ENCODE data around the gene PRDM13.
"Not testable (repeated sequence)": the region's sequence is repeated elsewhere in the genome, so short reads cannot be mapped to it uniquely, and the experiment has no call there.

PRDM13 gene

DNA sequence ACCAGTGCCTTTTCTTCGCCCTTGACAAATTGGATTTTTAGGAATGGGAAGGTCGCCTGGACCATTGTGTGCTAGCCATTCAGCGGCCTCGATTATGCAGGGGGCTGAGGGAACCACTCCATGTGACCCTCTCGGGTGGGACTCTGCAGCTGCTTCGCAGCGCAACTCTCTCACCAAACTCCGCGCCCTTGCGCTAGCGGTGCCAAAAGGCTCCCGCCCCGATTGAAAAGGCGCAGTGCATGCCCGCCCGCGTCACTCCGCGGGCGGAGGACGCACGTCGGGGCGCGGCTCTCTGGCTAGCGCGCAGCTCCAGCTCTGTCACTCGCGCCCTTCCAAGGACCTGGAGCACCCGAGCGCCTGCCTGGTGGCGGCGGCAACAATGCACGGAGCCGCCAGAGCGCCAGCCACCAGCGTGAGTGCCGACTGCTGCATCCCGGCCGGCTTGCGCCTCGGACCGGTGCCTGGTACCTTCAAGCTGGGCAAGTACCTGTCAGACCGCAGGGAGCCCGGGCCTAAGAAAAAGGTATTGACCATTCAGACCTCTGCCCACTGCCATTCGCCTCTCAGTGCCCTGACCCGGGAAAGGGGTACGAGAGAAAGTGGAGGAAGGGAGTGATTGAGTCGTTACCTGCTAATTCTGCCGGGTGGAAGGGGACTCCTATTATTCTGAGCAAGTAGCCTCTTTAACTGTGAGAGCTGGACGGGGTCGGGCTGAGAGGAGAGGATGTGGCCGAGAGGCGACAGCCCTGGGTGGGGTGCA is at the start of gene PRDM13:
Gene PRDM13, plus strand, starts transcription at position 178 of the 760 bp plus-strand sequence. Its CDS starts 202 bp downstream, at position 380.
- no peak for DNase-seq (ENCODE audit: extremely low read depth in 1 of 2, low read depth in 1 of 2)

DNA sequence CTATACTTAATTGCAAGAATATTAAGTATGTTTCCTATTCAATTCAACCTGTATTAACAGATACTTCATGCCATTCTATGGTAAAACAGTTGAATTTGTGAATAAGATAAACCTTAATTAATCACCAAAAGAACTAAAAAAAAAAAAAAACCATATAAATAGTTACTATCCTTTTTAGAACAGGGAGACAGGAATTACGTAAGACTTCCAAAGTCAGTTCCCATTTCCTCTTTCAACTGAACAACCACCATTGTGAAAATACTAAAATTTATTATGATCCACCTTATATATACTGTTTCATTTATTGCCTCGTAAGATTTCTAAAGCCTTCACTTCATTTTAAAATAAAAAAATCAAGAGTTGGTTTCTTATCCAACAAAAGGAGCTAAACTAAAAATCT is 47.6 kb upstream of the PRDM13 start:
- no peak for DNase-seq (ENCODE audit: extremely low read depth in 1 of 2, low read depth in 1 of 2)

DNA sequence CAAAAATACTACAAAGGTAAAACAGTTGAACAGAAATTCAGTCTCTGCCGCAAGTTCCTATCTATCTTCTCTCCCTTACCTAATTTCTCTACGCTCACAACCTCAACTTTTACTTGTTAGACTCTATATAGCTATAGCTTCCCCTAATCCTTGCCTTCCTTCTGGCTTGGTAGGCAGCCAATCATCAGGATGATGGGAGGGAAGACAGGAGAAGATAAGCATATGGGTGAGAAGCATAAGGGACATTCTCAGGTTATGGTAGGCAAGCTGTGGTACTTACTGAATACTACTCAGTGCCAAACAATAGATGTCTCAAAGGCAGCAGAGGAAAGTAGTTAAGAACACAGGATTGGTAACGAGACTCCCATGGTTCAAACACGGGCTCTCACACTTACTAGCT is 46.0 kb upstream of the PRDM13 start:
- DNase-seq (ENCODE audit: extremely low read depth in 1 of 2, low read depth in 1 of 2): no peak

DNA sequence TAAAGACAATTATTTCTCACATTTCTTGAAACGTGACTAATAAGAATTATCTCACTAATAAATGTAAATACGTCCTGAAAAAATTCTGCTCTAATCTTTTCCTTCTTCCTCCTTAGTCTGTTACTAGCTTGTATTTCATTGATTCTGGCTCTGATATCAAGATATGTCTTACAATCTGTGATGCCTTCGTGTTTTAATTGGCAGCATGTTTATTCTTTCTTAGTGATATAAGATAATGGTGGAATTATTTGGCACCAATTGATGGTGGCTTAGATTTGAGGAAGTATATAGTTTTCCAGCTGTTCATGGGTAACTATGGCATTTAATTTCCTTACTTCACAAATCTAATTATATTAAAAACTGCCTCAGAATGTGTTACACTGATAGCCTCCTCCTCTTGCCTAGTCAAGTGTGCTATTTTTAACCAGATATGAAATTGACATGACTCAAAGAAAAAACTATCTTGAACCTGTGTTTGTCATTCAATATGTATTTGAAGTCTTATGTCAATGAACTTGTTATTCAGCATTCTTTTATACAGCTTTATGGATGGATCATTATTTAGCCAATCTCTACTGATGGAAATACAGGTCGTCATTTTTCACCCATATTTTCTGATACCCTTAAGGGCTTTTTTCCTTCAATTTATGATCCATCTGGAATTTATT is 43.4 kb upstream of the PRDM13 start:
- no peak for DNase-seq (ENCODE audit: extremely low read depth in 1 of 2, low read depth in 1 of 2)

GRCh38 chr6:99568103-99568933 is 38.3 kb upstream of the PRDM13 start, which contains the start of gene CCNC:
Gene CCNC, minus strand, starts transcription at chr6:99568660. Its CDS starts 133 bp downstream, at chr6:99568527.
- peak; percentile 81 to 92 for DNase-seq (ENCODE audit: extremely low read depth in 1 of 2, low read depth in 1 of 2)

DNA sequence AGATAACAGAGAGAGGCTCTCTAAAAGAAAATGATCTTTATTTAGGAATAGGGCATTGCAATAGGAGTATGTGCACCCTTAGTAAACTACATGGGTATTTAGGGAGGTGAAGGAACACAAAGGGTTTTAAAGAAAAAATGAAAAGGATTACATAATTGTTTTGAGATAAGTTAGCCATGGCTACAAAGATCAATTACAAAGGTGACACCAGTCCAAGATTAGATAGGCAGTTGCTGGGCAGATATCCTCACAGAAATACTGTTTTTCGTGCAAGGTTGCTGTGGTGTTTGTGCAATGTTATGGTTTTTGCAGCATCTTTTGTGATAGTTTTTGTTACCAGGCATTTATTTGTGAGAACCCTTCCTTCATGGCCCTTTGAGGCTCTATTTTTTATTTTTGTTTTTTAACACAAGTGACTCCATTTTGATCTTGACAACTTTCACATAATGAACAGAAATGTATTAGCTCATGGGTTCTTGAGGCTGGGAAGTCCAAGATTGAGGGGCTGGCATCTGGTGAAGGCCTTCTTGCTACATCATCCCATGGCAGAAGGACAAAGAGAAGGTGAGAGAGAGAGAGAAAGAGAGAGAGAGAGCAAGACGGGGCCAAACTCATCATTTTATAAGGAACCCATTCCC is 32.5 kb upstream of the PRDM13 start:
- no peak for DNase-seq (ENCODE audit: extremely low read depth in 1 of 2, low read depth in 1 of 2)

- no peak for DNase-seq (ENCODE audit: extremely low read depth in 1 of 2, low read depth in 1 of 2)
Observed at GRCh38 chr6:99575544-99576227, 30.9 kb upstream of the PRDM13 start.

- DNase-seq (ENCODE audit: extremely low read depth in 1 of 2, low read depth in 1 of 2): no peak
Observed at GRCh38 chr6:99579781-99580180, 26.9 kb upstream of the PRDM13 start.

DNA sequence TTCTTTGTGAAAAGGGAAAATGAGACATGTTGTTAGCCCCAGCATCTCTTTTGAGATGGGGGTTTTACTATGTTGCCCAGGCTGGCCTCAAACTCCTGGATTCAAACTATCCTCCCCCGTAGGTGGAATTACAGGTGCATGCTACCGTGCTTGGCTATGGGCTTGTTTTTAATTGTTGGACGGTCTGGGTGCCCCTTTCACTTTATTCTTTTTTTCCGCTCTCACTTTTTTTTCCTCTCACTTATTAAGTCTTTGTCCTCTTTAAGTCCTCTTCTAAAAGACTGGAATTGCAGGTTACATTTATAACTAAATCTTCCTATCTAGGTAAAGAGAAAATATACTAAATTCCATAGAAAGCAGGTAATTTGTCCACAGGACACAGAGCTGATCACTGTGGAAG is 18.8 kb upstream of the PRDM13 start:
- no peak for DNase-seq (ENCODE audit: extremely low read depth in 1 of 2, low read depth in 1 of 2)

DNA sequence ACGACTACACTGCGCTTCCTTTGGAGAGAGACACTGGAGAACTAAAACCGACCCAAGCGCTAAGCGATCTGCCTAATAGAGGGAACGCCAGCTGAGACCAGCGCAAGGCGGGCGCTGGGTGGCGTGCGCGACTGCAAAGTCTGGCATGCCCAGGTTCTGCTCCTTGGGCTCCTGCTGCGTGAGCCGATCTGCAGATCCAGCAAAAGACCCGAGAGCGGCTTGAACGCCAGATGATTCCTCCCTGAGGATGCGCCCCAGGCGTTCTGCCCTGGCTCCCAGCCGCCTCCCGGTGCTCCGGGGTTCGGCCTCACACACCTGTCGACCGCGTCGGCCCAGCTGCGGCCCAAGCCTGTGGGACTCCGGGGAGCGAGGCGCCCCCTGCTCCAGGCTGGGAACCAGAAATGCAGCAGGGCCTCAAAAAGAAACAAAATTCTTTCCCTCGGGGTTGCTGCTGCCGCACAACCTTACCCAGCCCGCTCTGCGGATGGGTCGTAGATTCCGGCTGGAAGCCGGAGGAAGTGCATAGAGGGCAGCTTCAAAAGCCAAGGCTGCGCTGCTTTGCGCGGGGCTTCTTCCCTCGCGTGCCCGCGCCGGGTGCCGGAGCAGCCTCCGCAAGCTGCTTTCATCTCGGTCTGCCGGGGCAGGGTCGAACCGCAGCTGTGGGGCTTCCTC is 17.9 kb upstream of the PRDM13 start:
- peak in 1 of 2 donors; percentile 52 for DNase-seq (ENCODE audit: extremely low read depth in 1 of 2, low read depth in 1 of 2)

- no peak for DNase-seq (ENCODE audit: extremely low read depth in 1 of 2, low read depth in 1 of 2)
Observed at GRCh38 chr6:99589290-99589672, 17.4 kb upstream of the PRDM13 start.

- DNase-seq (ENCODE audit: extremely low read depth in 1 of 2, low read depth in 1 of 2): no peak
Observed at GRCh38 chr6:99589907-99590493, 16.6 kb upstream of the PRDM13 start.

DNA sequence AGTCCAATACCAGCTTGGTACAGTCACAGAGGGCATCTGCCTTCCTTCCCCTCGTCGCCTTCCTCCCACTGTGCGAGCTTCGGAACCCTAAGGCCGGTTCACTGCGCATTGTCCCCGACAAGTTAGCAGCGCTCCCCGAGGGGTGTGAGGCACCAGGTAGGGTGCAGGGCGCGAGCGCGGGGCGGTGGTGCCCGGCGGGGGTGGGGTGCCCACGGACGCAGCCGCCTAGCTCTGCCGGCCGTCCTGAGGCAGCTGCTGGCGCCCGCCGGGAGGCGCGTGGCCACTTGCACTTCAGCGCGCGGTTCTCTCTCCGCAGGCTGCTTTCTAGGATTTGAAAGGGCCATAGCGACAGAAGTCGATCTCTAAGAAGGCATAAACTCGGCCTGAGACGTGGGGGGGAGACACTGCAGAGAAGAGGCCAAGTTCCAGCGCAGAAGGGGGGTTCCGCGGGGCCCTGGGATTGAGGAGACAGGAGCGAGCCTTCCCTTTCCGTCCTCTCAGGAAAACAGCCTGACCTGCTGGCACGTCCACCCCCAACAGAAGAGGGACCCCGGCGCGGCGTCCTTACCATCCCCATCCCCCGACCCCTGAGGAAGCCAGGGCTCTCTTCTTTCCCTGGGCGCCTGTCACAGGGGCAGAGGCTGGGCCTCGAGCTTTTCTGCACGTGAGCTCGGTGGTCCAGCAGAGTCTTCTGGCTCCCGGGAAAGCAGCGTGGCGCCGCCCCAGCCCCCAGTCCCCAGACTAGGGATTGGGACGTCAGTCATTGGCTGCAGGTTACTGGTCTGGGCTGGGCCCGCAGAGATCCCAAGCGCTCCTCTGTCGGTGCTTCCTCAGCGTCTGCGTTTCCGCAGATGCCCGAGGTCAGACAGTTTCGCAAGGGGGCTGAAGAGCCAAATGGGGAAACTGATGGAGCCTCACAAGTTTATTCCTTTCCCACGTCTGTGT is 15.6 kb upstream of the PRDM13 start:
- no peak for DNase-seq (ENCODE audit: extremely low read depth in 1 of 2, low read depth in 1 of 2)

DNA sequence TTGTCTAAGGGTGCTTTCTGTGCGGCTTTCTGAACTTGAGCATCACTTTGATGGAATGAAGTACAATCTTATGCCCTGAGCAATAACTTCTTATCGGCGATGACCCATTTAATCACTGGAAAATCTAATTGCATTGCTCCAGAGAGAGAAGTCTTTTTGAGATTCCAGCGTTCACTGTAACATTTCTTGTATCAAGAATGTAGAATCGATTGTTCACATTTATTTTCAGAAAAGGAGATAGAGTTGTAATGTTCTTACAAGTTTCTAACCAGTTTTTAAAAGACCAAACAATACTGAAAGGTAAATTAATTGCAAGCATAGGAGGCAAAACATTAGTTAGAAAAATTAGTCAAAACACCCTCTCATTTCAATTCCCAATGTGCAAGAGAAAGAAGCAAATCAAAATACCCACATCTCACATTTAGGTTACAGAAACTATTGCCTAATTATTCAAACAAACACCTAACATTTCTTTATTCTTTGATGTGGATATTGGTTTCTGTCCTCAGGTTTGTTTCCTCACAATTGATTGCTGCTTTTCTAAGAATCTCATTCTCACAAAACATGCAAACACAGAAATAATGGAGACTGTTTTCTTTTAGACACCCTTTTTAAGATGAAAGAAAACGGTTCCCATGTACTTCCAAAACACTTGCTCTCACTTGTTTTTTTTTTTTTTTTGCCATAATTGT is 14.8 kb upstream of the PRDM13 start:
- DNase-seq (ENCODE audit: extremely low read depth in 1 of 2, low read depth in 1 of 2): no peak

- DNase-seq (ENCODE audit: extremely low read depth in 1 of 2, low read depth in 1 of 2): no peak
Observed at GRCh38 chr6:99592900-99593299, 13.7 kb upstream of the PRDM13 start.

- DNase-seq (ENCODE audit: extremely low read depth in 1 of 2, low read depth in 1 of 2): not testable (repeated sequence)
Observed at GRCh38 chr6:99594696-99595095, 11.9 kb upstream of the PRDM13 start.

- no peak for DNase-seq (ENCODE audit: extremely low read depth in 1 of 2, low read depth in 1 of 2)
Observed at GRCh38 chr6:99602520-99603420, 3.9 kb upstream of the PRDM13 start.

Measured in stimulated activated CD8-positive, alpha-beta memory T cell treated with anti-CD3 and anti-CD28 coated beads, Interleukin-7, amount 100 ng/mL, for 48 hours (primary cell).